ENCODE results near the gene MIEN1. TPM values are rescaled to one million over a fixed set of nuclear protein-coding genes. Genes with fewer than 3 reads are reported as not detected.
"Not testable (repeated sequence)": the region's sequence is repeated elsewhere in the genome, so short reads cannot be mapped to it uniquely, and the experiment has no call there.

Gene MIEN1
- total RNA-seq, 4 donors from 2014 or later: 42.8 to 81.9 (median 67.7) TPM

- H3K27ac ChIP-seq: no peak overlapping the region
- intact Hi-C loops (cut with DNase I; ENCODE audit: low total_unique reads): no loop called here
- H3K9me3 ChIP-seq: no peaks in the 10 kb centered on the region
- in situ Hi-C loops (cut with MboI; ENCODE audit: low sequenced_read_pairs in 4 of 4): no loop called here
- TF ChIP-seq, protein P1, sequence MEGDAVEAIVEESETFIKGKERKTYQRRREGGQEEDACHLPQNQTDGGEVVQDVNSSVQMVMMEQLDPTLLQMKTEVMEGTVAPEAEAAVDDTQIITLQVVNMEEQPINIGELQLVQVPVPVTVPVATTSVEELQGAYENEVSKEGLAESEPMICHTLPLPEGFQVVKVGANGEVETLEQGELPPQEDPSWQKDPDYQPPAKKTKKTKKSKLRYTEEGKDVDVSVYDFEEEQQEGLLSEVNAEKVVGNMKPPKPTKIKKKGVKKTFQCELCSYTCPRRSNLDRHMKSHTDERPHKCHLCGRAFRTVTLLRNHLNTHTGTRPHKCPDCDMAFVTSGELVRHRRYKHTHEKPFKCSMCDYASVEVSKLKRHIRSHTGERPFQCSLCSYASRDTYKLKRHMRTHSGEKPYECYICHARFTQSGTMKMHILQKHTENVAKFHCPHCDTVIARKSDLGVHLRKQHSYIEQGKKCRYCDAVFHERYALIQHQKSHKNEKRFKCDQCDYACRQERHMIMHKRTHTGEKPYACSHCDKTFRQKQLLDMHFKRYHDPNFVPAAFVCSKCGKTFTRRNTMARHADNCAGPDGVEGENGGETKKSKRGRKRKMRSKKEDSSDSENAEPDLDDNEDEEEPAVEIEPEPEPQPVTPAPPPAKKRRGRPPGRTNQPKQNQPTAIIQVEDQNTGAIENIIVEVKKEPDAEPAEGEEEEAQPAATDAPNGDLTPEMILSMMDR (IDR thresholded peaks at IDR 0.05 in 4 of 5, conservative IDR thresholded peaks at IDR 0.05 in 1 of 5): no peak
- TF ChIP-seq POLR2A (IDR thresholded peaks at IDR 0.05): no peak
- ATAC-seq (no peak), DNase-seq (no peak)
- H3K36me3 ChIP-seq: no peaks in the 10 kb centered on the region
- peaks cover 8 to 18% (median 15%) of the 10 kb centered on the region in 3 donors for H3K27me3 ChIP-seq
- no peak overlapping the region for H3K4me3 ChIP-seq
- H3K4me1 ChIP-seq: no peaks in the 10 kb centered on the region
These were observed 36.8 kb upstream of the MIEN1 start for GRCh38 chr17:39767147-39767546.

DNA sequence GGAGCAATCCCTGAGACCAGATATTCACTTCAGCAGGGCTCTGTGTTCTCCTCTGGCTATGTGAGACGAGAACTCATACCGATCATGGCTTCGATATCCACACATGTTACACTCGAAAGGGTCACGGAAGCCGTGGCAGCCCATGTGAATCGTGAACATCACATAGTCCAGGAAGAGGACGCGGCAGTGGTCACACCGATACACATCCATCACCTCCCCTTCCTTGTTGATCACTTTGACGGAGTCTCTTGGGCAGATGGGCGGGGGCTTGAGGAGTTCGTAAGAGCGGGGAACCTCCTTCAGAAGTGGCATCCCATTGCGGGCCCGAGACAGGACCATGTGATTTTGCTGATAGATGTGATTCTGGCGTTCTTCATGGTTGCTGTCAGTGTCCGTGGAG lies 35.4 kb upstream of the MIEN1 start:
- H3K27me3 ChIP-seq: peaks cover 8 to 18% (median 18%) of the 10 kb centered on the region in 3 donors
- ATAC-seq (no peak), DNase-seq (no peak)
- no peaks in the 10 kb centered on the region for H3K4me1 ChIP-seq
- in situ Hi-C loops (cut with MboI; ENCODE audit: low sequenced_read_pairs in 4 of 4) (no loop called here), intact Hi-C loops (cut with DNase I; ENCODE audit: low total_unique reads) (no loop called here)
- no peaks in the 10 kb centered on the region for H3K9me3 ChIP-seq
- TF ChIP-seq, protein P1 (IDR thresholded peaks at IDR 0.05 in 4 of 5, conservative IDR thresholded peaks at IDR 0.05 in 1 of 5): no peak
- no peak for TF ChIP-seq POLR2A (IDR thresholded peaks at IDR 0.05)
- no peaks in the 10 kb centered on the region for H3K36me3 ChIP-seq
- no peak overlapping the region for H3K27ac ChIP-seq
- H3K4me3 ChIP-seq: no peak overlapping the region

DNA sequence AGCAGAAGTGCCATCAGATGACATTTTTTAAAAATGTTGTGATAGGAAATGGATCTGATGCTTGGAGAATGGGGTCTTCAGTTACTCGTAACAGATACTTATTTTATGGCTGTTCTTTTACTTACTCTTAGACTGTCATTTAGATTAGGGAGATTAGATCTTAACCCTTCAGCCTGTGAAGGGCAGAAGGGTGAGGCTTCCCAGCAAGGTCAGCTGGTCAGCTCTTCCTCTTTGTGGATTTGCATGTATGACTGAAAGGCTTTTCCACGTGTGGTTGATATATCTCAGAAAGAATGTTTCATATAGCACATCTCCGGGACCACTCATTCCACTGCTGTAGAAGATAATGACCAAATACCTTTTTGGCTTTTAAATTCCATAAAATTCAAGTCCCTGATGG lies 34.8 kb upstream of the MIEN1 start:
- H3K36me3 ChIP-seq: no peaks in the 10 kb centered on the region
- DNase-seq: no peak
- TF ChIP-seq POLR2A (IDR thresholded peaks at IDR 0.05): no peak
- TF ChIP-seq, protein P1 (IDR thresholded peaks at IDR 0.05 in 4 of 5, conservative IDR thresholded peaks at IDR 0.05 in 1 of 5): no peak
- ATAC-seq: no peak
- no peak overlapping the region for H3K4me3 ChIP-seq
- intact Hi-C loops (cut with DNase I; ENCODE audit: low total_unique reads) (no loop called here), in situ Hi-C loops (cut with MboI; ENCODE audit: low sequenced_read_pairs in 4 of 4) (no loop called here)
- peaks cover 8 to 21% (median 18%) of the 10 kb centered on the region in 3 donors for H3K27me3 ChIP-seq
- H3K4me1 ChIP-seq: no peaks in the 10 kb centered on the region
- H3K9me3 ChIP-seq: no peaks in the 10 kb centered on the region
- no peak overlapping the region for H3K27ac ChIP-seq

DNA sequence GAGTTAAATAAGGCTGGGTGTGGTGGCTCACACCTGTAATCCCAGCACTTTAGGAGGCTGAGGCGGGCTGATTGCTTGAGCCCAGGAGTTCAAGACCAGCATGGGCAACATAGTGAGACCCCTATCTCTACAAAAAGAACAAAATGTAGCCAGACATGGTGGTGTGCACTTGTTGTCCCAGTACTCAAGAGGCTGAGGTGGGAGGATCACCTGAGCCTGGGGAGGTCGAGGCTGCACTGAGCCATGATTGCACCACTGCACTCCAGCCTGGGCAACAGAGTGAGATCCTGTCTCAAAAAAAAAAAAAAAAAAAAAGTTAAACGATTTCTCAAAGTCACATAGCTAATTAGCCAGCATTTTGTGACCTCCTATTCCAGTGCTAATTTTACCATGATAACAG lies 33.8 kb upstream of the MIEN1 start:
- H3K9me3 ChIP-seq; H3K4me1 ChIP-seq; ATAC-seq; intact Hi-C loops (cut with DNase I; ENCODE audit: low total_unique reads); H3K27ac ChIP-seq; H3K36me3 ChIP-seq; H3K4me3 ChIP-seq; in situ Hi-C loops (cut with MboI; ENCODE audit: low sequenced_read_pairs in 4 of 4); DNase-seq: not testable (repeated sequence)
- H3K27me3 ChIP-seq: peaks cover 8 to 21% (median 18%) of the 10 kb centered on the region in 3 donors

DNA sequence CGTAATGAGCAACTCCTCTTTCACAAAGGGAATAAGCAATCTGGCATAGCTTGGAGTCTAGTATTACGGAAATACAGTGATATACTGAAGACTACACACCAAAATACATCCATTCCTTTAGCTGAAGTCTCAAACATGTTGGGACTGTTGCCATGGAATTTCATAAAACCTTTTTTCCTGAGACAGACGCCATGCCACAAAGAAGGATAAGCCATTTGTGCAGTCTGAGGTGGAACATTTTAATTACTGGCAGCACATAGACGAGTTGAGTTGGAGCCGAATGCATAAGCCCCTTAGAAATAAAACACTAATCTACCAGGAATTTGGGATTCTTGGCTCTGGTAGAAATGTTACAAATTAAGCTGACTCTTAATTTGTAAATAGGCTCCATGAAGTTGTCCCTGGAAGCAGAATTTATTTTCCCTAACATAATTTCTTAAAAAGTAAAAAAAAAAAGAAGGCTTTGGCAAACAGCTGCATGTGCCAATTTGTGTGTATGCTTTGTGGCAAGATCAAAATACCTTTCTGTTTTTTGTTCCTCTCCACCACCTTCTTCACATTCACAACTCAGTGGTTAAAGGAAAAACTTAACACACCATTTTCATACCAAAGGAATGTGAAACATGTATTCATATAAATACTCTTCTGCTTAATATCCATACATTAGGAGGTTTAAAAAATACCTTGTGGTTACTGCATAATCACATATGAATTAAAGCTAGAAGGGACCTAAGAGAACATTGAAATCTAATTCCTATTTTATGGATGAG lies 32.9 kb upstream of the MIEN1 start:
- H3K4me3 ChIP-seq: no peak overlapping the region
- ATAC-seq (no peak), DNase-seq (no peak)
- H3K27me3 ChIP-seq: peaks cover 8 to 21% (median 18%) of the 10 kb centered on the region in 3 donors
- H3K9me3 ChIP-seq: no peaks in the 10 kb centered on the region
- TF ChIP-seq, protein P1 (IDR thresholded peaks at IDR 0.05 in 4 of 5, conservative IDR thresholded peaks at IDR 0.05 in 1 of 5): no peak
- TF ChIP-seq POLR2A (IDR thresholded peaks at IDR 0.05): no peak
- no peaks in the 10 kb centered on the region for H3K4me1 ChIP-seq
- no peak overlapping the region for H3K27ac ChIP-seq
- intact Hi-C loops (cut with DNase I; ENCODE audit: low total_unique reads) (no loop called here), in situ Hi-C loops (cut with MboI; ENCODE audit: low sequenced_read_pairs in 4 of 4) (no loop called here)
- H3K36me3 ChIP-seq: no peaks in the 10 kb centered on the region
